HG03060 (cell line): ENCODE measurements around the gene SEL1L3.
"Not testable (repeated sequence)": the region's sequence is repeated elsewhere in the genome, so short reads cannot be mapped to it uniquely, and the experiment has no call there.

Experiments used
- ATAC-seq: cut with Tn5 transposase; IDR thresholded peaks from one replicate; pipeline ENCODE4 v1.9.1; 2021; ENCODE audit warnings: low read depth, moderate number of reproducible peaks; ENCODE audit not compliant: unreplicated experiment

SEL1L3 gene

GRCh38 chr4:25862411-25863346, at the start of gene SEL1L3:
TSS of gene SEL1L3 (minus strand) at chr4:25862988. CDS start at chr4:25862836, 152 bp downstream.
- no peak for ATAC-seq

GRCh38 chr4:25911356-25911755, 48.6 kb upstream of the SEL1L3 start:
- ATAC-seq = no peak

GRCh38 chr4:25908491-25908901, 45.7 kb upstream of the SEL1L3 start:
- no peak for ATAC-seq

- not testable (repeated sequence) for ATAC-seq
These were observed 43.3 kb upstream of the SEL1L3 start for GRCh38 chr4:25906113-25906512.

GRCh38 chr4:25905371-25905770, 42.6 kb upstream of the SEL1L3 start:
- no peak for ATAC-seq

GRCh38 chr4:25904748-25905082, 41.9 kb upstream of the SEL1L3 start:
- ATAC-seq = no peak

GRCh38 chr4:25903900-25904747, 41.3 kb upstream of the SEL1L3 start:
- ATAC-seq = no peak

GRCh38 chr4:25901030-25901430, 38.2 kb upstream of the SEL1L3 start:
- no peak for ATAC-seq

- no peak for ATAC-seq
These were observed 37.5 kb upstream of the SEL1L3 start for GRCh38 chr4:25900310-25900709.

GRCh38 chr4:25896776-25897539, 34.2 kb upstream of the SEL1L3 start:
- no peak for ATAC-seq

GRCh38 chr4:25892796-25893195, 30.0 kb upstream of the SEL1L3 start:
- no peak for ATAC-seq

- ATAC-seq = no peak
These were observed 28.0 kb upstream of the SEL1L3 start for GRCh38 chr4:25890571-25891485.

- ATAC-seq = no peak
These were observed 27.1 kb upstream of the SEL1L3 start for GRCh38 chr4:25889589-25890503.

- no peak for ATAC-seq
These were observed 26.0 kb upstream of the SEL1L3 start for GRCh38 chr4:25888781-25889180.

GRCh38 chr4:25884031-25884782, 21.4 kb upstream of the SEL1L3 start:
- ATAC-seq = no peak

- ATAC-seq = no peak
These were observed 20.8 kb upstream of the SEL1L3 start for GRCh38 chr4:25883565-25883964.

- ATAC-seq = no peak
These were observed 19.4 kb upstream of the SEL1L3 start for GRCh38 chr4:25882226-25882625.

- no peak for ATAC-seq
These were observed 18.4 kb upstream of the SEL1L3 start for GRCh38 chr4:25881193-25881592.
